A549 (cell line): Measurements from ENCODE around the gene HOXA4. TPM values are rescaled to one million over a fixed set of nuclear protein-coding genes. Genes with fewer than 3 reads are reported as not detected.

Experiments used
- ATAC-seq, 2 experiments: fragments of 200-7000 bp in 1 of 2; fragments of >200 bp in 1 of 2; cut with Nextera tagmentation in 1 of 2; cut with Tn5 transposase in 1 of 2; 3 replicates each; pipeline versions ENCODE4 v1.8.0 to v1.9.1; 2018 to 2020; ENCODE audit warnings: mild to moderate bottlenecking in 1 of 2, moderate library complexity in 1 of 2
- CTCF ChIA-PET: fragments of 300-600 bp; sonication (Branson Sonifier 250); formaldehyde crosslinking; extraction: SDS; loops from one replicate; lab custom pipeline; 2021; ENCODE audit warnings: antibody characterized with exemption, inconsistent platforms; lab: Yijun Ruan, JAX
- POLR2A ChIA-PET: fragments of 350-600 bp; formaldehyde crosslinking; extraction: SDS; loops from one replicate; lab custom pipeline; 2021; ENCODE audit warnings: antibody characterized with exemption, inconsistent platforms; lab: Yijun Ruan, JAX
- DNase-seq, 2 experiments: peaks; one replicate each; pipeline versions ENCODE4 v3.0.0 to v3.0.0-alpha.2; 2011 to 2016; ENCODE audit warnings: low read depth in 1 of 2, low spot score in 1 of 2
- FAIRE-seq: peaks from 2 replicates; lab custom pipeline; 2011; peaks lifted over from hg19 to GRCh38; lab: Jason Lieb, UNC
- H3K27ac ChIP-seq, 2 experiments: fragments of >200 bp; sonication (Bioruptor Twin); formaldehyde crosslinking; 3 replicates each; pipeline ENCODE4 v1.5.1; 2016 to 2017
- H3K4me1 ChIP-seq: fragments of >200 bp; sonication (Bioruptor Twin); formaldehyde crosslinking; 3 replicates; pipeline ENCODE4 v1.6.1; 2016
- H3K4me2 ChIP-seq: fragments of >200 bp; sonication (Bioruptor Twin); formaldehyde crosslinking; 3 replicates; pipeline ENCODE4 v1.6.1; 2016
- H3K4me3 ChIP-seq: fragments of >200 bp; sonication (Bioruptor Twin); formaldehyde crosslinking; 3 replicates; pipeline ENCODE4 v1.5.1; 2016
- H3K9me3 ChIP-seq: fragments of >200 bp; sonication (Bioruptor Twin); formaldehyde crosslinking; 3 replicates; pipeline ENCODE4 v1.6.1; 2016
- FOXS1 ChIP-seq: fragments of 250-450 bp; sonication (Bioruptor Pico); IDR thresholded peaks from 2 replicates; pipeline ENCODE4 v1.5.0; 2020; ENCODE audit warnings: mild to moderate bottlenecking, moderate library complexity
- HDAC2 ChIP-seq: fragments of 200-600 bp; sonication (generic); IDR thresholded peaks from 2 replicates; pipeline ENCODE4 v1.6.1; 2016
- HEYL ChIP-seq: fragments of 250-450 bp; sonication (Bioruptor Pico); IDR thresholded peaks from 2 replicates; pipeline ENCODE4 v1.8.0; 2021; ENCODE audit warnings: mild to moderate bottlenecking, moderate library complexity
- JUN ChIP-seq, 2 experiments: fragments of >200 bp; sonication (Bioruptor Twin); formaldehyde crosslinking; IDR thresholded peaks; 2 replicates in 1 of 2; 3 replicates in 1 of 2; pipeline ENCODE4 v1.6.1; 2016 to 2017
- MYC ChIP-seq: IDR thresholded peaks from 2 replicates; pipeline ENCODE4 v1.6.1; 2012; ENCODE audit warnings: mild to moderate bottlenecking, inconsistent platforms, low read length, improper control_type of control experiment, borderline replicate concordance
- NFE2L2 ChIP-seq: fragments of 150-350 bp; conservative IDR thresholded peaks from 2 replicates; pipeline ENCODE4 v1.6.1; 2014; ENCODE audit warnings: low read length
- PHF8 ChIP-seq: fragments of 200-600 bp; sonication (generic); IDR thresholded peaks from 2 replicates; pipeline ENCODE4 v1.6.1; 2016; ENCODE audit warnings: low read depth, mild to moderate bottlenecking, antibody characterized with exemption, moderate library complexity, borderline replicate concordance
- POLR2A ChIP-seq: IDR thresholded peaks from 2 replicates; pipeline ENCODE4 v1.6.1; 2012; ENCODE audit warnings: mild to moderate bottlenecking, low read length
- POLR2AphosphoS2 ChIP-seq: conservative IDR thresholded peaks from 2 replicates; pipeline ENCODE4 v1.6.1; 2012; ENCODE audit warnings: low read length, improper control_type of control experiment, inconsistent platforms
- SREBF2 ChIP-seq: fragments of 450-650 bp; IDR thresholded peaks from 2 replicates; pipeline ENCODE4 v1.6.1; 2014; ENCODE audit warnings: mild to moderate bottlenecking, moderate library complexity
- WGBS: methylation state at CpG from one replicate; pipeline ENCODE4 v1.1.6; 2017; ENCODE audit errors: missing lambda C conversion rate; 5-methylcytosine and 5-hydroxymethylcytosine counted together
- polyA plus RNA-seq, 4 experiments: library from polyadenylated mRNA; depleted of rRNA in 3 of 4; stranded (reverse); fragments of >200 nt; fragmentation: RNase III in 1 of 4; extraction: RNeasy Plus Mini Kit Qiagen cat#74134 plus additional on column Dnase treatment in 1 of 4; gene quantifications; 2 replicates in 3 of 4; 3 replicates in 1 of 4; pipeline ENCODE4 v1.2.3, GENCODE V29; 2011 to 2017
- TF ChIP-seq, protein P1 (sequence below): fragments of 450-650 bp; IDR thresholded peaks from 2 replicates; pipeline ENCODE4 v1.6.1; 2014; ENCODE audit warnings: antibody characterized with exemption
- TF ChIP-seq, protein P2 (sequence below): fragments of >200 bp; sonication (Bioruptor Twin); formaldehyde crosslinking; IDR thresholded peaks from 2 replicates; pipeline ENCODE4 v1.6.1; 2016
- TF ChIP-seq, protein P3 (sequence below): IDR thresholded peaks from 2 replicates; pipeline ENCODE4 v1.6.1; 2012
- TF ChIP-seq, protein P4 (sequence below): IDR thresholded peaks from 2 replicates; pipeline ENCODE4 v1.6.1; 2012; ENCODE audit warnings: low read depth, borderline replicate concordance

Gene HOXA4
- polyA plus RNA-seq, 2 of the 4 experiments (the other 2 are of a cell fraction) = 2.1 to 2.6 TPM

DNA sequence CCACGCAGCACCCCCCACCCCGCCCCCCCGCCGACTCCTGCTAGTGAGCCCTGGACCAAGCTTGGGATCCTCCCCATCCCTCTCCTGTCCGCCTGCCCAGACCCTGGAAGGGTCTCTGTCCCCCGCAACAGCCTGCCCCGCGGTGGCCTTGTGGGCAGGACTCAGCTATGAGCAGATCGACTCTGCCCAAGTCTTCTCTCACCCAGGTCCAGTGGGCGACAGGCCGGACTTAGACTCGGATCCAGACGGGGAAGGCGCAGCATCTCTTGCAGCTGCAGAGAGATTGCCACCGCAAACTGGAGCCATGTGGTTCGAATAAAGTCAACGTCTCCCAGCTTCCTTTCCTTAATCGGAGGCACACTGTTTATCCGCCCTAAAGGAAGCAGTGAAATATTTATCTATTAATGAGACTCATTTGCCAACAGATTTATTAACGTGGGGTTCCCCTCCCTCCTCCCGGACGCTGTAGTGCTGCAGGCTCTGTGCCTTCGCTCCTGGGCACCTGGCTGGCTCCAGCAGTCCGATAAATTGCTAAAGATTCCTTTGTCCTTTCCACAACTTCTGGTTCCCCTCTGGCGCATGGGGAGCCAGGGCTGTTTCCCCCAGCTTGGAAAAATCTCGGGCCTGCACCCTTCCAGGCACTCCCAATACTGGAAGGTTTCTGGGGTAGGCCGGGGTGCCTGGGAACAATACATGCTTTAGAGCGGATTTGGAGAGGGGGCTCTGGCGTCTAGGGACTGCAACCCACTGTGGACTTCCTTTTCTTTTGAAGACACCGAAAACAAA is 26.6 kb upstream of the HOXA4 start:
- FAIRE-seq = no peak
- ATAC-seq = no peak
- Histone ChIP-seq H3K4me3 (peak overlapping the region; percentile 51), H3K9me3 (no peaks in the 10 kb centered on the region), H3K27ac (peak overlapping the region; percentile 74 to 85), H3K4me1 (0 out of 3 replicates have a peak, but pooled peaks cover 3% of the 10 kb centered on the region)
- ChIA-PET CTCF (interaction anchor here (0.7 to 3.5 kb wide), 9 partner anchors 8 to 792 kb away, joined by 3 to 32 read pairs (median 3); partner anchors contain the start of genes HOXA5 and HOXA6), POLR2A (interaction anchor here (0.8 to 1.2 kb wide), 7 partner anchors 14 to 782 kb away, joined by 3 to 7 read pairs (median 3); partner anchors contain the start of genes HOXA11 and HOXA5)
- whole genome bisulfite sequencing = 92% methylated on average over 23 of the region's 30 CpGs
- no peak for TF ChIP-seq MYC
- TF ChIP-seq, all 56 proteins: peak for 0
- no peak for DNase-seq
- H3K4me2 ChIP-seq = peak overlapping the region; percentile 73

DNA sequence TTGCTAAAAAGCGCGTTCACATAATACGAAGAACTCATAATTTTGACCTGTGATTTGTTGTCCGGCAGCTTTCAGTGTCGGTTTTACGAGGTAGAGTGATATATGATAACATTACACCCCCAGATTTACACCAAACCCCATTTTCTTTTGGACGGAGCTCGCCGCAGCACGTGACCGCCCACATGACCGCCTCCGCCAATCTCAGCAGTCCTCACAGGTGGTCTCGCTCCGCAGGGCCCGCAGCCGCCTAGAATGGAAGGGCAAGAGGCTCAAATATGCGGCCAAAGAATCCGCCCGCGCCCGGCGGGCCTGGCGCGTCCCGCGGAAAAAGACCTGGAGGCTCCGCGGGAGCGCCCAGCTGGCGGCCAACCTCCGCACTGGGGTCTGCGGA is 25.9 kb upstream of the HOXA4 start, which contains the start of gene HOXA7:
HOXA7 (minus strand) TSS at position 168 of the 391 bp plus-strand sequence; CDS start at position 38, 130 bp downstream.
- DNase-seq = peak; percentile 73
- 50% methylated on average over 24 of the region's 33 CpGs for WGBS
- no peak for FAIRE-seq
- peak within 1 kb of the TSS; percentile 73 for H3K4me2 ChIP-seq
- peak within 1 kb of the TSS; percentile 51 for H3K4me3 ChIP-seq
- H3K27ac ChIP-seq = peak within 1 kb of the TSS; percentile 74 to 85
- CTCF ChIA-PET = interaction anchor here (0.7 to 3.5 kb wide), 7 partner anchors 7 to 791 kb away, joined by 3 to 32 read pairs (median 5); partner anchors contain the start of genes HOXA5 and HOXA6
- peak; percentile 35 to 73; a peak in 3 of 6 replicates for ATAC-seq
- POLR2A ChIA-PET = interaction anchor here (0.8 to 1.2 kb wide), 7 partner anchors 13 to 781 kb away, joined by 3 to 7 read pairs (median 3); partner anchors contain the start of genes HOXA11 and HOXA5
- 0 out of 3 replicates have a peak, but pooled peaks cover 3% of the 10 kb centered on the region for H3K4me1 ChIP-seq
- TF ChIP-seq JUN (IDR thresholded peaks at IDR 0.05) = peak in 1 of 2 experiments; percentile 40; a peak in 1 of 5 replicates
- TF ChIP-seq SREBF2 = no peak
- TF ChIP-seq, protein P1, sequence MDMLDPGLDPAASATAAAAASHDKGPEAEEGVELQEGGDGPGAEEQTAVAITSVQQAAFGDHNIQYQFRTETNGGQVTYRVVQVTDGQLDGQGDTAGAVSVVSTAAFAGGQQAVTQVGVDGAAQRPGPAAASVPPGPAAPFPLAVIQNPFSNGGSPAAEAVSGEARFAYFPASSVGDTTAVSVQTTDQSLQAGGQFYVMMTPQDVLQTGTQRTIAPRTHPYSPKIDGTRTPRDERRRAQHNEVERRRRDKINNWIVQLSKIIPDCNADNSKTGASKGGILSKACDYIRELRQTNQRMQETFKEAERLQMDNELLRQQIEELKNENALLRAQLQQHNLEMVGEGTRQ = peak; percentile 98
- TF ChIP-seq, protein P2, sequence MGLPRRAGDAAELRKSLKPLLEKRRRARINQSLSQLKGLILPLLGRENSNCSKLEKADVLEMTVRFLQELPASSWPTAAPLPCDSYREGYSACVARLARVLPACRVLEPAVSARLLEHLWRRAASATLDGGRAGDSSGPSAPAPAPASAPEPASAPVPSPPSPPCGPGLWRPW = no peak
- no peak for TF ChIP-seq FOXS1 (CRISPR knock-in tag)
- TF ChIP-seq, protein P3, sequence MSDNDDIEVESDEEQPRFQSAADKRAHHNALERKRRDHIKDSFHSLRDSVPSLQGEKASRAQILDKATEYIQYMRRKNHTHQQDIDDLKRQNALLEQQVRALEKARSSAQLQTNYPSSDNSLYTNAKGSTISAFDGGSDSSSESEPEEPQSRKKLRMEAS = peak; percentile 35; the same call in 1 of the 2 replicates
- H3K9me3 ChIP-seq = no peaks in the 10 kb centered on the region

DNA sequence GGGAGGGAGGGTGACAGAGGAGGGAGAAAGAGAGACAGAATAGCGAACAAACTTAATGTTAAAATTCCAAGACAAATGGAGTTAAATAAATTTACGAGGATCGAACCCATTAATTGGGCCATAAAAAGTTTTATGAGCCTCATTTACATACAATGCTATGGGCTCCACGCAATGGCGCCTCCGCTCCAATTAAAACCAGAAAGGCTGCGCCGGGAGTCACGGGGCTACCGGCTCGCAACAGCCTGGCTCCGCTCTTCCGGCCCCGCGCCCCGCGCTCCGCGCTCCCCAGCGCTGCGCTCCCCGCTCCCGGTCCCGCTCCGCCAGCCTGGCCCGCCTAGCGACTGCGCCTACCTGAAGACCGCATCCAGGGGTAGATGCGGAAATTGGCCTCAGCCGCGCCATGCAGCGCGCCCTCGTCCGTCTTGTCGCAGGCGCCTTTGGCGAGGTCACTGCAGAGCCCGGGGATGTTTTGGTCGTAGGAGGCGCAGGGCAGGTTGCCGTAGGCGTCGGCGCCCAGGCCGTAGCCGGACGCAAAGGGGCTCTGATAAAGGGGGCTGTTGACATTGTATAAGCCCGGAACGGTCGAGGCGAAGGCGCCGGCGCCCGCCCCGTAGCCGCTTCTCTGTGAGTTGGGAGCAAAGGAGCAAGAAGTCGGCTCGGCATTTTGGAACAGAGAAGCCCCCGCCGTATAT is 25.4 kb upstream of the HOXA4 start:
- Histone ChIP-seq H3K4me1 (0 out of 3 replicates have a peak, but pooled peaks cover 3% of the 10 kb centered on the region), H3K4me2 (peak overlapping the region; percentile 73), H3K27ac (peak overlapping the region; percentile 74 to 85), H3K9me3 (no peaks in the 10 kb centered on the region), H3K4me3 (peak overlapping the region; percentile 51)
- WGBS = 38% methylated on average over 57 of the region's 63 CpGs
- peak; percentile 12 to 44; a peak in 4 of 6 replicates for ATAC-seq
- ChIA-PET POLR2A (interaction anchor here (0.8 to 1.2 kb wide), 4 partner anchors 14 to 781 kb away, joined by 3 read pairs; no protein-coding TSS in a partner anchor), CTCF (interaction anchor here (0.7 to 2.2 kb wide), 9 partner anchors 10 to 790 kb away, joined by 3 to 12 read pairs (median 4); partner anchors contain the start of gene HOXA5)
- peak in 1 of 2 experiments; percentile 41 for DNase-seq
- FAIRE-seq = no peak
- TF ChIP-seq, protein P4, sequence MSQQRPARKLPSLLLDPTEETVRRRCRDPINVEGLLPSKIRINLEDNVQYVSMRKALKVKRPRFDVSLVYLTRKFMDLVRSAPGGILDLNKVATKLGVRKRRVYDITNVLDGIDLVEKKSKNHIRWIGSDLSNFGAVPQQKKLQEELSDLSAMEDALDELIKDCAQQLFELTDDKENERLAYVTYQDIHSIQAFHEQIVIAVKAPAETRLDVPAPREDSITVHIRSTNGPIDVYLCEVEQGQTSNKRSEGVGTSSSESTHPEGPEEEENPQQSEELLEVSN = peak; percentile 56; the same call in 1 of the 2 replicates
- TF ChIP-seq POLR2A (peak; percentile 33), PHF8 (no peak), NFE2L2 (no peak), HDAC2 (peak; percentile 96), HEYL (CRISPR knock-in tag) (no peak), POLR2AphosphoS2 (no peak)
- TF ChIP-seq, protein P3 = peak; percentile 65; the same call in 1 of the 2 replicates
